ENCODE measurements around the gene NPHP1. TPM values are rescaled to one million over a fixed set of nuclear protein-coding genes. Genes with fewer than 3 reads are reported as not detected.
"Not testable (repeated sequence)": the region's sequence is repeated elsewhere in the genome, so short reads cannot be mapped to it uniquely, and the experiment has no call there.

NPHP1 gene
- total RNA-seq, 1 experiment from 2014 or later = 2.5 TPM

GRCh38 chr2:110101280-110101844, 103.5 kb downstream of the NPHP1 start (continued):
- TF ChIP-seq ERG (CRISPR knock-in tag; IDR thresholded peaks at IDR 0.05) (no peak), NR3C1 (CRISPR knock-in tag; conservative IDR thresholded peaks at IDR 0.05; ENCODE audit: low read depth) (no peak), ZNF396 (CRISPR knock-in tag; IDR thresholded peaks at IDR 0.05; ENCODE audit: borderline replicate concordance) (no peak), IRF2 (CRISPR knock-in tag; IDR thresholded peaks at IDR 0.05; ENCODE audit: borderline replicate concordance, low read depth) (no peak), GRHL2 (CRISPR knock-in tag; IDR thresholded peaks at IDR 0.05; ENCODE audit: insufficient replicate concordance, severe bottlenecking) (no peak)

- CTCF ChIA-PET = not testable (repeated sequence)
Observed at GRCh38 chr2:110100880-110101279, 103.9 kb downstream of the NPHP1 start.

GRCh38 chr2:110100480-110100879, 104.3 kb downstream of the NPHP1 start:
- H3K27me3 Mint-ChIP-seq (ENCODE audit: low read depth) = no peaks in the 10 kb centered on the region
- ATAC-seq (no peak), DNase-seq (ENCODE audit: low spot score) (no peak)
- ChIA-PET POLR2A (no interaction called here), CTCF (no interaction called here)
- peaks cover 6% of the 10 kb centered on the region for H3K9me3 Mint-ChIP-seq
- peaks cover 3% of the 10 kb centered on the region for H3K4me1 Mint-ChIP-seq
- H3K36me3 Mint-ChIP-seq = no peaks in the 10 kb centered on the region
- no peak overlapping the region for H3K4me3 Mint-ChIP-seq
- no peak overlapping the region for H3K27ac Mint-ChIP-seq
- TF ChIP-seq HMGA2 (CRISPR knock-in tag; IDR thresholded peaks at IDR 0.05) (no peak), SMAD3 (CRISPR knock-in tag; IDR thresholded peaks at IDR 0.05; ENCODE audit: borderline replicate concordance) (no peak), CDX4 (CRISPR knock-in tag; IDR thresholded peaks at IDR 0.05; ENCODE audit: borderline replicate concordance) (no peak), CBFB (CRISPR knock-in tag; IDR thresholded peaks at IDR 0.05; ENCODE audit: low read depth) (no peak), SP1 (CRISPR knock-in tag; conservative IDR thresholded peaks at IDR 0.05) (no peak), ZSCAN18 (CRISPR knock-in tag; IDR thresholded peaks at IDR 0.05) (no peak), USF1 (CRISPR knock-in tag; IDR thresholded peaks at IDR 0.05) (no peak), ATF6 (CRISPR knock-in tag; IDR thresholded peaks at IDR 0.05) (no peak), ZNF532 (CRISPR knock-in tag; IDR thresholded peaks at IDR 0.05; ENCODE audit: borderline replicate concordance) (no peak), NR3C1 (CRISPR knock-in tag; conservative IDR thresholded peaks at IDR 0.05; ENCODE audit: low read depth) (no peak), TP53 (CRISPR knock-in tag; IDR thresholded peaks at IDR 0.05) (no peak), AFF4 (CRISPR knock-in tag; IDR thresholded peaks at IDR 0.05; ENCODE audit: borderline replicate concordance) (no peak), ATF3 (CRISPR knock-in tag; conservative IDR thresholded peaks at IDR 0.05) (no peak), TEAD1 (CRISPR knock-in tag; IDR thresholded peaks at IDR 0.05) (no peak)

More at GRCh38 chr2:110100880-110101279, 103.9 kb downstream of the NPHP1 start:
- POLR2A ChIA-PET; ATAC-seq; H3K4me3 Mint-ChIP-seq; H3K27me3 Mint-ChIP-seq (ENCODE audit: low read depth); H3K9me3 Mint-ChIP-seq; H3K4me1 Mint-ChIP-seq; DNase-seq (ENCODE audit: low spot score); H3K27ac Mint-ChIP-seq; H3K36me3 Mint-ChIP-seq: not testable (repeated sequence)
